AG04449 (cell line): ENCODE data around the gene MSL2.

Experiments used
- CTCF ChIA-PET: fragments of 350-600 bp; formaldehyde crosslinking; extraction: SDS; loops from one replicate; lab custom pipeline; 2021; ENCODE audit warnings: antibody characterized with exemption; lab: Yijun Ruan, JAX
- POLR2A ChIA-PET: fragments of 400-600, 350-600 bp; formaldehyde crosslinking; extraction: SDS; loops from one replicate; lab custom pipeline; 2020; ENCODE audit warnings: antibody characterized with exemption, inconsistent platforms; lab: Yijun Ruan, JAX
- DNase-seq: peaks from one replicate; pipeline ENCODE4 v3.0.0-alpha.2; 2010; ENCODE audit warnings: low read depth, low spot score
- H3K4me3 ChIP-seq: 2 replicates; pipeline ENCODE4 v1.5.1; 2011; ENCODE audit warnings: low read depth, mild to moderate bottlenecking, control low read depth, low read length
- TF ChIP-seq, protein P1 (sequence below): IDR thresholded peaks from one replicate; pipeline ENCODE4 v1.5.1; 2011; ENCODE audit warnings: mild to moderate bottlenecking, moderate library complexity, low read length, control low read depth, inconsistent platforms; ENCODE audit not compliant: insufficient read depth; ENCODE audit errors: missing control alignments

MSL2 gene

DNA sequence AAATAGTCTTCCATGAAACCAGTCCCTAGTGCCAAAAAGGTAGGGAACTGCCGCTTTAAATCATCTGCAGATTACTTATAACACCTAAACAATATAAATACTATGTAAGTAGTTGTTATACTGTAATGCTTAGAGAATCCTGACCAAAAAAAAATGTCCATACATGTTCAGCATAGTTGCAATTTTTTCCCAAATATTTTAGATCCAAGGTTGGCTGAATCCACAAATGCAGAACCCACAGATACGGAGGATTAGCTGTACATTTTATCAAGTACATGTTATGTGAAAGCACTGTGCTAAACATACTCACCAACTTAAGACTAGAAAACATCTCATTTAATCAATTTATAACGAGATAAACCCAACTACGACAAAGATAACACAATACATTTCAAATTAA, 9.3 kb downstream of the MSL2 start:
- CTCF ChIA-PET: interaction anchor here (1.1 to 1.3 kb wide), 2 partner anchors 13 to 65 kb away, joined by 3 to 6 read pairs; no protein-coding TSS in a partner anchor
- no peak overlapping the region for H3K4me3 ChIP-seq
- POLR2A ChIA-PET: interaction anchor here (0.8 kb wide), 1 partner anchor 11 kb away, joined by 3 read pairs; no protein-coding TSS in a partner anchor
- no peak for DNase-seq
- TF ChIP-seq, protein P1, sequence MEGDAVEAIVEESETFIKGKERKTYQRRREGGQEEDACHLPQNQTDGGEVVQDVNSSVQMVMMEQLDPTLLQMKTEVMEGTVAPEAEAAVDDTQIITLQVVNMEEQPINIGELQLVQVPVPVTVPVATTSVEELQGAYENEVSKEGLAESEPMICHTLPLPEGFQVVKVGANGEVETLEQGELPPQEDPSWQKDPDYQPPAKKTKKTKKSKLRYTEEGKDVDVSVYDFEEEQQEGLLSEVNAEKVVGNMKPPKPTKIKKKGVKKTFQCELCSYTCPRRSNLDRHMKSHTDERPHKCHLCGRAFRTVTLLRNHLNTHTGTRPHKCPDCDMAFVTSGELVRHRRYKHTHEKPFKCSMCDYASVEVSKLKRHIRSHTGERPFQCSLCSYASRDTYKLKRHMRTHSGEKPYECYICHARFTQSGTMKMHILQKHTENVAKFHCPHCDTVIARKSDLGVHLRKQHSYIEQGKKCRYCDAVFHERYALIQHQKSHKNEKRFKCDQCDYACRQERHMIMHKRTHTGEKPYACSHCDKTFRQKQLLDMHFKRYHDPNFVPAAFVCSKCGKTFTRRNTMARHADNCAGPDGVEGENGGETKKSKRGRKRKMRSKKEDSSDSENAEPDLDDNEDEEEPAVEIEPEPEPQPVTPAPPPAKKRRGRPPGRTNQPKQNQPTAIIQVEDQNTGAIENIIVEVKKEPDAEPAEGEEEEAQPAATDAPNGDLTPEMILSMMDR: no peak

DNA sequence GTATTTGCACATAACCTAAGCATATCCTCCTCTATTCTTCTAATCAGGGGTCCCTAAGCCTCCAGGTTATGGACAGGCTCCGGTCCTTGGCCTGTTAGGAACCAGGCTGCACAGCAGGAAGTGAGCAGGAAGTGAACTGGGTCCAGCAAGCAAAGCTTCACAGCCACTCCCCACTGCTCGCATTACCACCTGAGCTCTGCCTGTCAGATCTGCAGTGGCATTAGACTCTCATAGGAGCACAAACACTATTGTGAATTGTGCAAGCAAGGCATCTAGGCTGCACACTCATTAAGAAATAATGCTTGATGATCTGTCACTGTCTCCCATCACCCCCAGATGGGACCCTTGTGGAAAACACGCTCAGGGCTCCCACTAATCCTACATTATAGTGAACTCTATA, 9.8 kb downstream of the MSL2 start:
- CTCF ChIA-PET: interaction anchor here (1.1 kb wide), 1 partner anchor 65 kb away, joined by 3 read pairs; no protein-coding TSS in a partner anchor
- TF ChIP-seq, protein P1: no peak
- no peak for DNase-seq
- no peak overlapping the region for H3K4me3 ChIP-seq
- POLR2A ChIA-PET: interaction anchor here (0.8 kb wide), 1 partner anchor 11 kb away, joined by 3 read pairs; no protein-coding TSS in a partner anchor

DNA sequence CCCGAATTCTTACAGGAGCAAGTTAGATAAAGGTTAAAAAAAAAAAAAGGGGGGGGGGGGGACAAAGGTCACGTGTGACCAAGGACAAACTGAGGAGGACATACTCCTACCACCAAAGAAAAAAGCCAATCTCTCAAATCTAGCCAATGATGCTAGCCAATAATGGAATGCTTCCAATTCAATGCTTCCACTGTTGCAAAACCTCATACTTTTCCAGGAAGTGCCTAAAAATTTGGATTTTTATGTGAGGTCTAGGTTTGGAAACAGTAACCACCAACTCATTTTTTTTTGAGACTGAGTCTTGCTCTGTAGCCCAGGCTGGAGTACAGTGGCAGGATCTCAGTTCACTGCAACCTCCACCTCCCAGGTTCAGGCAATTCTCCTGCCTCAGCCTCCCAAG, 11.4 kb downstream of the MSL2 start:
- TF ChIP-seq, protein P1: no peak
- ChIA-PET CTCF (no interaction called here), POLR2A (no interaction called here)
- H3K4me3 ChIP-seq: no peak overlapping the region
- no peak for DNase-seq

DNA sequence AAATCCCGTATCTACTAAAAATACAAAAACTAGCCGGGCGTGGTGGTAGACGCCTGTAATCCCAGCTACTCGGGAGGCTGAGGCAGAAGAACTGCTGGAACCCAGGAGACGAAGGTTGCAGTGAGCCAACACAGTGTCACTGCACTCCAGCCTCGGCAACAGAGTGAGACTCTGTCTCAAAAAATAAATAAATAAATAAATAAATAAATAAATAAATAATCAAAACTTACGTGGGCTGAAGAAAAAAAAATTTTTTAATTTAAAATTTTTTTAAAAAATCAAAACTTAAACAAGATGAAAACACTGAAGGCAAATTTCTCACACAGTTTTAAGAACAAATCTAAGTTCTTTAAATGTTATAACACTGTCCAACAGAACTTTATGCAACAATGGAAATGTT, 14.4 kb downstream of the MSL2 start:
- H3K4me3 ChIP-seq: no peak overlapping the region
- CTCF ChIA-PET: interaction anchor here (1.0 kb wide), 1 partner anchor 13 kb away, joined by 3 read pairs; no protein-coding TSS in a partner anchor
- POLR2A ChIA-PET: no interaction called here
- TF ChIP-seq, protein P1: no peak
- DNase-seq: no peak

DNA sequence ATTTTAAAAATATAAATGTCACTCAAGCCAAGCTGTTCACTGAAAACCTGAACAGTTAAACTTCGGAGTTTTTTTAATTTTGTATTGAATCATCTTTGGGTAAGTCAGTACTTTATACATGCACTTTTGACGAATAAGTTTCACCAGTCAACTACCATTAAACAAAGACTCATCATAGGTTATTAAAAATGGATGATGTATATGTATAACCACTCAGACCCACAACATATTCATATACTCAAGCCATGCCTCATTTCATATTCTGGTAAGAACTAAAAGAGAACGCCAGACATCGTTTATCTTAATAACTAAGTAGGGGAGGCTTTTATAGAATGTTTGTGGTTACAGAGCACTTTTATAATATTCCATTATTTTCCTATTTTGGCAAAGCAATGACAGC, 18.3 kb downstream of the MSL2 start:
- no peak overlapping the region for H3K4me3 ChIP-seq
- ChIA-PET POLR2A (no interaction called here), CTCF (interaction anchor here (0.8 kb wide), 1 partner anchor 14 kb away, joined by 4 read pairs; no protein-coding TSS in a partner anchor)
- TF ChIP-seq, protein P1: no peak
- DNase-seq: no peak

DNA sequence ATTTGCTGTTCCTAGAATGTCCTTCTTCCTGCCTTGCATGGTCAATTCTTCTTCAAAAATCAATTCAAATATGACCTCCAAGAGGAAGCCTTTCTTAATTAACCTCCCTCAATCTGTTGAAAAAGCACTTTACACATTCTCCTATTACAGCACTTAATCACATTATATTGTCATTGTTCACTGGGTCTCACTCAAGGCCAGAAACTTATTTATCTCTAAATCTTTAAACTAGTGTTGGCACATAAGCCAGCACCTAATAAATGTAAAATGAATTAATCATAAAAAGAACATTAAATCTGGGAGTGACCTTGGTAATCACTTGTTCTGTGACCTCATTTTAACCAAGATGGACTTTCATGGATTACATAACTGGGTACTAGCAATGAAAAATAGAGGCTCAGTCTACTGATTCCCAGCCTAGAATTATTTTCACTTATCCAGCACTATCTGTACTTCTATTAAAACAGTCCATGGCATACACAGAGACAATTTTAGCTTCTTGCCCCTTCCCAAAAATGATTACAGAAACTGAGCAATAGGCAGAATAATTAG, 22.1 kb downstream of the MSL2 start:
- DNase-seq: no peak
- CTCF ChIA-PET: interaction anchor here (0.9 to 1.2 kb wide), 2 partner anchors 13 to 578 kb away, joined by 3 to 6 read pairs; partner anchors contain the start of gene STAG1
- TF ChIP-seq, protein P1: no peak

More for the DNA sequence above, 22.1 kb downstream of the MSL2 start:
- POLR2A ChIA-PET: no interaction called here
- H3K4me3 ChIP-seq: no peak overlapping the region
